AG20443 (cell line): ENCODE results near the gene PLAGL2.
A peak's percentile ranks its signal among the peaks of the same experiment; 100 is the strongest.

Experiments used
- DNase-seq: peaks from one replicate; pipeline ENCODE4 v3.0.0; 2012; ENCODE audit warnings: low spot score, mixed read lengths

PLAGL2 gene

GRCh38 chr20:32144898-32145662 is 62.5 kb downstream of the PLAGL2 start:
- peak; percentile 2 for DNase-seq

DNA sequence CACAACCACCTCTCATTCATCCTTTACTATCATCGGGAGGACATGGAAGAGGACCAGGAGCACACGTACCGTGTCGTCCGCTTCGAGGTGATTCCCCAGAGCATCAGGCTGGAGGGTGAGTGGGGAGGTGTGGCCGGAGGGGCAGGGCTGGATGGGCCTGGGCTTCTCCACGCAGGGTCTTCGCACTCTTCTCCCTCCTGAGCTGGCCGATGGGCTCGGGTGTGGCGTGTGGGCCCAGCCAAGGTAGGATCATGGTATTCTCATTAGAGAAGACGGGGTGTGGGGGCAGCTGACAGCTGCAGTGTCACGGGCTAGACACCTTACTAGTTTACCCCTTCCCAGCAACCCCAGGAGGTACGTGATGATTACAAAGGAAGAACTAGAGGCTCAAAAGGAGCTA is 64.6 kb downstream of the PLAGL2 start:
- DNase-seq: peak; percentile 2
